ENCODE data around the gene ZMIZ1. TPM values are rescaled to one million over a fixed set of nuclear protein-coding genes. Genes with fewer than 3 reads are reported as not detected.

The ZMIZ1 gene
- total RNA-seq, 4 donors from 2014 or later: 71.9 to 104 (median 79.5) TPM

- peaks cover 29% of the 10 kb centered on the region for H3K36me3 ChIP-seq
- peaks cover 87% of the 10 kb centered on the region for H3K4me1 ChIP-seq
- H3K27ac ChIP-seq: peak overlapping the region; percentile 91
- 83% methylated on average over 6 of the region's 9 CpGs for WGBS
- no peak for DNase-seq (ENCODE audit: low spot score in 2 of 2)
- TF ChIP-seq EP300 (IDR thresholded peaks at IDR 0.05) (no peak), POLR2AphosphoS5 (IDR thresholded peaks at IDR 0.05) (no peak), POLR2A (IDR thresholded peaks at IDR 0.05) (no peak)
- H3K4me3 ChIP-seq: no peak overlapping the region
- no peaks in the 10 kb centered on the region for H3K27me3 ChIP-seq
- H3K9me3 ChIP-seq: no peaks in the 10 kb centered on the region
Observed at GRCh38 chr10:79145517-79146470, 77.0 kb downstream of the ZMIZ1 start.

GRCh38 chr10:79146611-79147130 lies 77.9 kb downstream of the ZMIZ1 start:
- H3K4me3 ChIP-seq: no peak overlapping the region
- peak overlapping the region; percentile 91 for H3K27ac ChIP-seq
- H3K27me3 ChIP-seq: no peaks in the 10 kb centered on the region
- peak in 1 of 2 donors; percentile 86 for DNase-seq (ENCODE audit: low spot score in 2 of 2)
- TF ChIP-seq POLR2A (IDR thresholded peaks at IDR 0.05): no peak
- peak in 1 of 2 donors; percentile 23 for TF ChIP-seq CTCF (IDR thresholded peaks at IDR 0.05)
- TF ChIP-seq POLR2AphosphoS5 (IDR thresholded peaks at IDR 0.05): peak in 1 of 3 donors; percentile 13
- H3K9me3 ChIP-seq: no peaks in the 10 kb centered on the region
- peaks cover 90% of the 10 kb centered on the region for H3K4me1 ChIP-seq
- peaks cover 20% of the 10 kb centered on the region for H3K36me3 ChIP-seq
- 26% methylated on average over 11 of the region's 13 CpGs for WGBS

GRCh38 chr10:79147306-79147705 lies 78.5 kb downstream of the ZMIZ1 start:
- 86% methylated on average over 3 of the region's 5 CpGs for WGBS
- H3K9me3 ChIP-seq: no peaks in the 10 kb centered on the region
- peaks cover 19% of the 10 kb centered on the region for H3K36me3 ChIP-seq
- peak overlapping the region; percentile 91 for H3K27ac ChIP-seq
- H3K4me3 ChIP-seq: no peak overlapping the region
- peaks cover 92% of the 10 kb centered on the region for H3K4me1 ChIP-seq
- no peak for TF ChIP-seq POLR2AphosphoS5 (IDR thresholded peaks at IDR 0.05)
- TF ChIP-seq EP300 (IDR thresholded peaks at IDR 0.05): no peak
- TF ChIP-seq CTCF (IDR thresholded peaks at IDR 0.05): no peak
- no peak for TF ChIP-seq POLR2A (IDR thresholded peaks at IDR 0.05)
- DNase-seq (ENCODE audit: low spot score in 2 of 2): peak in 1 of 2 donors; percentile 62
- no peaks in the 10 kb centered on the region for H3K27me3 ChIP-seq

GRCh38 chr10:79147796-79148451 lies 79.2 kb downstream of the ZMIZ1 start:
- Histone ChIP-seq H3K27me3 (no peaks in the 10 kb centered on the region), H3K9me3 (no peaks in the 10 kb centered on the region), H3K36me3 (peaks cover 14% of the 10 kb centered on the region), H3K27ac (peak overlapping the region; percentile 91), H3K4me1 (peaks cover 98% of the 10 kb centered on the region), H3K4me3 (peak overlapping the region; percentile 15)
- no peak for TF ChIP-seq POLR2A (IDR thresholded peaks at IDR 0.05)
- TF ChIP-seq EP300 (IDR thresholded peaks at IDR 0.05): no peak
- TF ChIP-seq CTCF (IDR thresholded peaks at IDR 0.05): no peak
- TF ChIP-seq POLR2AphosphoS5 (IDR thresholded peaks at IDR 0.05): no peak
- peak in 1 of 2 donors; percentile 68 for DNase-seq (ENCODE audit: low spot score in 2 of 2)
- WGBS: 20% methylated on average over 5 of the region's 7 CpGs

- peaks cover 99% of the 10 kb centered on the region for H3K4me1 ChIP-seq
- no peaks in the 10 kb centered on the region for H3K27me3 ChIP-seq
- peak; percentile 88 for DNase-seq (ENCODE audit: low spot score in 2 of 2)
- 19% methylated on average over 11 of the region's 16 CpGs for WGBS
- H3K9me3 ChIP-seq: no peaks in the 10 kb centered on the region
- H3K27ac ChIP-seq: peak overlapping the region; percentile 91
- H3K36me3 ChIP-seq: peaks cover 6% of the 10 kb centered on the region
- H3K4me3 ChIP-seq: peak overlapping the region; percentile 15
- TF ChIP-seq EP300 (IDR thresholded peaks at IDR 0.05) (no peak), POLR2AphosphoS5 (IDR thresholded peaks at IDR 0.05) (peak in 1 of 3 donors; percentile 2), CTCF (IDR thresholded peaks at IDR 0.05) (no peak), POLR2A (IDR thresholded peaks at IDR 0.05) (peak in 1 of 2 donors; percentile 18)
Observed at GRCh38 chr10:79148452-79149344, 79.9 kb downstream of the ZMIZ1 start.

Data from suprapubic skin (tissue), 4 donors.